ENCODE results near the gene CYB5B.
"Not testable (repeated sequence)": the region's sequence is repeated elsewhere in the genome, so short reads cannot be mapped to it uniquely, and the experiment has no call there.

The CYB5B gene

DNA sequence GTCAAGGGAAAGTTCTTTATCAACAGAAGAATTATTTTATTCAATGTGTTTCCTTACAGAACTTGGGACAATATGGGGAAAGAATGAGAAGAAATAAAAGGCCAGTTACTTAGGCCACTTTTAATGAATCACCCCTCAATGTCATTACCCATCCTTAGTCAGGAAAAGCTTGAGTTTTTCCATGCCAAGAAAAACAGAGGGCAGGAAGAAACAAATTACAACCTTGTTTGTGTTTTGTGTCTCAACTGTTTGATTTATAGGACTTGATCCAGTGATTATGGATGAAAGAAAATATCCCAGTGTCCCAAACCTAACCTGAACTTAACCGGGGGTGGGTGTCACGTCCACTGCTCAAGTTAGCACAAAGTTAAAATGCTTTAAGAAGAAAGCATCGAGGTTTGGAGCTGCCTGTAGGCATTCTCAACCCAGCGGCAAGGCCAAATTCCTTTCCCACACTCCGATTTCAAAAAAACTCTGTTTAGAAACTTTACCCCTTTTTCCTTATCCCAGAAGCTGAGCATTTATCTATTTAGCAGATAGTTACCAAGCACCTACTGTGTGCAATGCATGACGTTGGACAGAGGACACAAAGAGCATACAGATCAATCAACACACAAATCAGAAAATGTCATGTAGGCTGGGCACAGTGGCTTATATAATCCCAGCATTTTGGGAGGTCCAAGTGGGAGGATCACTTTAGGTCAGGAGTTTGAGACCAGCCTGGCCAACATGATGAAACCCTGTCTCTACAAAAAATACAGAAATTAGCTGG, 14.0 kb upstream of the CYB5B start:
- no peak for DNase-seq

DNA sequence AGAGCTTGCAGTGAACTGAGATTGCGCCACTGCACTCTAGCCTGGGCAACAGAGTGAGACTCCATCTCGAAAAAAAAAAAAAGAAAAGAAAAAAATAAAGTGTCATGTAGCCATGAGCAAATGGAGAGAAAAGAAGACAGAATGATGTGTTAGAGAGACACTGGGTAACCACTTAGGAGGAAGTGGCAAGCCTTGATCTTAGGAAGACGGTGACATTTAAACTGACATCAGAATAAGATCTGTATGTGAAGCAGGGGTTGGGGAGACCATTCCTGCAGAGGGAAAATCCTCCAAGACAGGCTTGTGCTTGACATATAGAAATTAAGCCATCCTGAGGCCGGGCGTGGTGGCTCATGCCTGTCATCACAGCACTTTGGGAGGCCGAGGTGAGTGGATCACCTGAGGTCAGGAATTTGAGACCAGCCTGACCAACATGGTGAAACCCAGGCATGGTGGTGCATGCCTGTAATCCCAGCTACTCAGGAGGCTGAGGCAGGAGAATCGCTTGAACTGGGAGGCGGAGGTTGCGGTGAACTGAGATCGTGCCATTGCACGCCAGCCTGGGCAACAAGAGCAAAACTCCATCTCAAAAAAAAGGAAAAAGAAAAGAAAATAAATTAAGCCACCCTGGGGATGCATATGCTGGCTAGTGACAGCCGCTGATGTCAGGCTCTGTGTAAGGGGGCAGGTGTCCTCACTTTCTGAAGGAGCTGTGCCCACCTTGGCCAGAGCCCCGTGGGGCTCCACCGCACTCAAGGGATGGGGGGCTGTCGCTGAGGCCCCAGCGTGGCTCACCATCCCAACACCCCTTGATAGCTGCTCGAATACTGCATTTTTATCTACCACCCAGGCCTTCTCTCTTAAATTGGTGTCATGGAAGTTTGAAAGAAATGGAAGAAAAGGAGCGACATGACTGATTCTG, 13.1 kb upstream of the CYB5B start:
- no peak for DNase-seq

GRCh38 chr16:69412287-69412686, 12.1 kb upstream of the CYB5B start:
- DNase-seq = no peak

DNA sequence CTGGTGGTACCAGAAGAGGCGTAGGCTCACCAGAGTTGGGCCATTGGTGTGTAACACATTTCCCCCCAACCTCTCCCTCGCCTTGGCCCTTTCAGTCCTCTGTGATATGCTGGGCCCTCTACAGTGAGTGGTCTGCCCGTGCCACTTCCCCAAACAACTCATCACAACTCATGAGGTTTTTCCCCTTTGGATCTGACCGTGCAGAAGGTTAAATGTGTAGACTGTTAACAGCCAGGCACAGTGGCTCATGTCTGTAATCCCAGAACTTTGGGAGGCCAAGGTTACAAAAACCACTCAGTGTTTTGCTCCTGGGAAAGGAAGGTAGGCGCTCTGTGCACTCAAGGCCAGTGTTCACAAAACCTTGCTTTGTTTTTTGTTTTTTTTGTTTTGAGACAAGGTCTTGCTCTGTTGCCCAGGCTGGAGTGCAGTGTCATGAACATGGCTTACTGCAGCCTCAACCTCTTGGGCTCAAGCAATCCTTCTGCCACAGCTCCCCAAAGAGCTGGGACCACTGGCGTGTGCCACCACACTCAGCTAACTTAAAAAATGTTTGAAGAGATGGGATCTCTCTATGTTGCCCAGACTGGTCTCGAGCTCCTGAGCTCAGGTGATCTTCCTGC, 11.3 kb upstream of the CYB5B start:
- DNase-seq = no peak

- DNase-seq = no peak
Observed at GRCh38 chr16:69417520-69418199, 6.8 kb upstream of the CYB5B start.

- DNase-seq = no peak
Observed at GRCh38 chr16:69419956-69420355, 4.5 kb upstream of the CYB5B start.

GRCh38 chr16:69423189-69423588, 1.2 kb upstream of the CYB5B start:
- DNase-seq = no peak

- no peak for DNase-seq
Observed at GRCh38 chr16:69424935-69425784, 741 bp downstream of the CYB5B start.

DNA sequence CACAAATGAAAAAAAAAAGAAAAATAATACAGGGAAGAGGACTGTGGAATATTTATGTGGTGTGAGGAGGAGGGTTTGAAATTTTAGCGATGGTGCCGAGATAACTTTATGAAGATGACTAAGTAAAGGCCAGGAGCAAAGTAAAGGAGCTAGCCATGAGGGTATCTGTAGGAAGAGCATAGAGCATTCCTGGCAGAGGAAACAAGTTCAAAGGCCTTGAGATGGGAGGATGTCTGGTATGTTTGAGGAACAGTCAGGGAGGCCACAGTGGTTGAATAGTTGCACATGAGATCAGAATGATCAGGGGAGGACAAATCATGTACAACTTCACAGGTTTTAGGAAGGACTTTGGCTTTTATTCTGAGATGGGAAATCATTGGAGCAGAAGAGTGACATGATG, 4.2 kb downstream of the CYB5B start:
- no peak for DNase-seq

DNA sequence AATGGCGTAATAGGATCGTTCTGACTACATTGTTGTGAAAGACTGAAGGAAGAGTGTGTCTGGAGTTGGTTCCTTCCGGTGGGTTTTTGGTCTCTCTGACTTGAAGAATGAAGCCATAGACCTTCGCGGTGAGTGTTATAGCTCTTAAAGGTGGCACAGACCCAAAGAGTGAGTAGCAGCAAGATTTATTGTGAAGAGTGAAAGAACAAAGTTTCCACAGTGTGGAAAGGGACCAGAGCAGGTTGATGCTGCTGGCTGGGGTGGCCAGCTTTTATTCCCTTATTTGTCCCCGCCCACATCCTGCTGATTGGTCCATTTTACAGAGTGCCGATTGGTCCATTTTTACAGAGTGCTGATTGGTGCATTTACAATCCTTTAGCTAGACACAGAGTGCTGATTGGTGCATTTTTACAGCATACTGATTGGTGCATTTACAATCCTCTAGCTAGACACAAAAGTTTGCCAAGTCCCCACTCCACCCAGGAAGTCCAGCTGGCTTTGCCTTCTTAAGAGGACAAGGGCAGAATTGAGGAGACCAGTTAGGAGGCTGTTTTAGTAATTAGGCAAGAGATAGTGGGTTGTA, 4.7 kb downstream of the CYB5B start:
- DNase-seq = not testable (repeated sequence)

GRCh38 chr16:69431948-69432468, 7.6 kb downstream of the CYB5B start:
- no peak for DNase-seq

GRCh38 chr16:69434066-69434465, 9.6 kb downstream of the CYB5B start:
- DNase-seq = no peak

DNA sequence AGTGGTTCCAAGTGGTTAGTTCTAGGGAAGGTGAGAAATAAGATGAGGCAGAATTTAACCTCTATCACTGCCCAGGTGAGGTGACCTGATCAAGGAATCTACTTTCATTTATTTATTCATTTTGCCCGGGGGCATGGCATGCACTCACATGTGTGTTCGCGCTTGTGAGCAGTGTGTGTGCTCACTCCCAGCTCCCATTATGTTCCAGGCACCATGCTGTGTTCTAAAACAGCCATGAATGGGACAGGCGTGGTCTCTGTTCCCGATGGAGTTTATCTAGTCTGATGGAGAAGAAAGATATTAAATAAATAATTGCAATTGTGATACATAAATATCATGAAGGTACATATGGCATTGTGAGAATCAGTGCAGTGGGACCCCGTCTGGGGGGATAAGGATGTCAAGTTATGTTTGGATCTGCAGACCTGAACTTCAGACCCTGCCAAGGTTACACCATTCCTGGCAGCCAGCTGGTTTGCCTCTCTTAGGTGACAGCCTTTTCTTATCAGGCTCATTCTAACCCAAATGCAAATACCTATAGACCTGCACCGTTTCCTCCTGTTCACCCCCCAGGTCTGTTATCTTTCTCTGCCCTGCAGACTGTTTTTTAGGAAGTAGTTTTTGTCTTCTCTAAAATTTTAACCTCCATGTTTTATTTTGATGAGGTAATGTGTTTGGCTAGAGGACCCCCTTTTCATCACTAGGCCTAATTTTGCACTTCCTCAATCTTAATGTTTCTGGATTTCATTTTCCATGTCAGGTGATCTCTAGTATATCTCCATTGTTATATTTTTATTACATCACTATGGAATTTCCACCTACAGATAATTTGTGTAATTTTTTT, 11.8 kb downstream of the CYB5B start:
- no peak for DNase-seq

DNA sequence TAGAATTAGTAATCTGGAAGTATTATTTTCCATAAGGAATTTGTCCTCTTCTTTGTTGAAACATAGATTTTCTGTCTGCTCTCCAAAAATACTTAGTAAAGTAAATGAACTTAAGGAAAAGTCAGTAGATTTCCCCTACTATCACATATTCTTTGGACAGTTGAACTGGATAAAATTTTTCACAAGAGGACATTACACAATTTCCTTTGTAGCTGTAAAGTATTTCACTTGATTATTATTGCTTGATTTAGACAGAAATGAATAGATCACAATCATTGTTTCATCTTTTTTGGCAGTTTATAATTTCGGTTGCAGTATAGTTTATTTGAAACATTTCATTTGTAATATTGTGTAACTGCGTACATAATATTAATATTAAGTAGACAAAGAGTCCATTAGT, 12.5 kb downstream of the CYB5B start:
- no peak for DNase-seq

DNA sequence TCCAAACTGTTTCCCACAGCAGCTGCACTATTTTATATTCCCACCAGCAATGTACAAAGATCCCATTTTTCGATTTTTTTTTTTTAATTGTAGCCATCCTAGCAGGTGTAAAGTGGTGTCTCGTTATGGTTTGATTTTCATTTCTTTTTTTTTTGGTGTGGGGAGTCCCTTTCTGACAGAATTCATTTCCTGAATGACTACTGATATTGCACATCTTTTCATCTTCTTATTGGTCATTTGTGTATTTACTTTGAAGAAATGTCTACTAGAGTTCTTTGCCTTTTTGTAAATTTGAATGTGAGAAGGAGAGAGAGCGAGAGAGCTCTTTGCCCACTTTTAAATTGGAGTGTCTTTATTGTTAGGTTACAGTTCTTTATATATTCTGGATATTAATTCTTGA, 14.0 kb downstream of the CYB5B start:
- DNase-seq = no peak

DNA sequence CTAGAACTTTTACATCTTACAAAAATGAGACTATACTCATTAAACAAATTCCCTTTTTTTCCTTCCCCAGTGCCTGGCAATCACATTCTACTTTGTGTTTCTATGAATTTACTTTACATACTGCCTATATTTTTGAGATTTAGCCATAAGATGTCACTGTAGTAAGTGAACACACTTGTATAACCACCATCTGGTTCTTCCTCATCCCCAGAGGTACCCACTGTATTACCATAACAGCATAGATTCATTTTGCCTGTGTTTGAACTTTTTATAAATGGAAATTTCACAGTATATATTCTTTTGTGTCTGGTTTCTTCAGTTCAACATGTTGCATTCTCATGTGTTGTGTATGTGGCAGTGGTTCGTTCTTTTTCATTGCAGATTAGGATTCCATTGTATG, 15.8 kb downstream of the CYB5B start:
- no peak for DNase-seq

- not testable (repeated sequence) for DNase-seq
Observed at GRCh38 chr16:69441030-69441429, 16.6 kb downstream of the CYB5B start.

- DNase-seq = peak in 1 of 2 experiments; percentile 39
Observed at GRCh38 chr16:69443927-69444631, 19.7 kb downstream of the CYB5B start.

- DNase-seq = no peak
Observed at GRCh38 chr16:69444873-69445517, 20.6 kb downstream of the CYB5B start.

Measured in activated T-cell treated with anti-CD3 and anti-CD28 coated beads, Interleukin-2, amount 50 U/mL, for 48 hours (primary cell).